Measurements from ENCODE around the gene TOM1L2.
"Not testable (repeated sequence)": the region's sequence is repeated elsewhere in the genome, so short reads cannot be mapped to it uniquely, and the experiment has no call there.

TOM1L2 gene

DNA sequence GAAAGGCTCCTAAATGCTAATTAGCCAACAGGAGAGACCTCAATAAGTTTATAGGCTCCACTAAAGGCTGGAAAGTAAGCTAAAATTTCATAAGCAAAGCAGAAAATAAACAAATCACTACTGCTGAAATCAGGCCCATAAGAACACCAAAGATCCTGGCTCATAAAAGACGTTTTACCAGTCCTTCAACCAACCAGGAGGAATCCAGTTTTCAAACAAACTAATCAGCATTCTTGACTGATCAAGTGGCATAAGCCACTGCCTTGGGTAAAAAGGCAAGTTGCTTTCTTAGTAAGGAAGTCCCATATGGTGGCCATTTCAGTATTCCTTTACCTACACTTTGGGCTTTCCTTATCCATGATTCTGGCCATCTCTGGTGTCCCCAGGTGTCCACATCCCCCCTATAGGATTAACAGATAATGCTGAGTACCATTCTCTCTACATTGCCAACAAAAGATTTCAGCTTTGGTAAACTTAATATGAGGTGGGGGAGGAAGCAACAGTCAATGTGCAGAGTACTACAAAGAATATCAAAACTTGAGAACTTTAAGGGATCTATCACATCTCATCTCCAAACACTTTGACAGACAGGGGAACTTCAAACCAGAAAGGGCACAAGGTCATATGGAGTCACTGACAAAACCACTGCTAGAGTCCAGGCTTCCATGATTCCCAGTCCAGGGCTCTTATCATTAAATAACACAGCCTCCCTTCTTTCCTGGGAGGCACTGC is 1.3 kb downstream of the TOM1L2 start:
- DNase-seq = no peak

DNA sequence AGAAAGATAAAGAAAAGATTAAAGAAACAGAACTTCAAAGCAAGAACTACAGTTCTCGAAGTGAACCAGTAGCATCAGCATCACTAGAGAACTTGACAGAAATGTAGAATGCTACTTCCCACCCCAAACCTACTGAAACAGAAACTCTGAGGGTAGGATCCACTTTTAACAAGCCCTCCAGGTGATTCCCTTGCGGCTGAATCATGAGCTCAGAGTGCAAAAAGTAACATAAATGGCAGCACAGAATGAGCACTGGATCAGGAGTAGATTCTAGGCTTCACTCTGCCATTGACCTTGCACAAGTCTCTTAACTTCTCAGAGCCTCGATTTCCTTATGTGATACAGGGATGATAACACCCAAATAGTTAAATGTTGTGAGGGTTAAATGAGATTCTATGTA is 5.8 kb downstream of the TOM1L2 start:
- no peak for DNase-seq

DNA sequence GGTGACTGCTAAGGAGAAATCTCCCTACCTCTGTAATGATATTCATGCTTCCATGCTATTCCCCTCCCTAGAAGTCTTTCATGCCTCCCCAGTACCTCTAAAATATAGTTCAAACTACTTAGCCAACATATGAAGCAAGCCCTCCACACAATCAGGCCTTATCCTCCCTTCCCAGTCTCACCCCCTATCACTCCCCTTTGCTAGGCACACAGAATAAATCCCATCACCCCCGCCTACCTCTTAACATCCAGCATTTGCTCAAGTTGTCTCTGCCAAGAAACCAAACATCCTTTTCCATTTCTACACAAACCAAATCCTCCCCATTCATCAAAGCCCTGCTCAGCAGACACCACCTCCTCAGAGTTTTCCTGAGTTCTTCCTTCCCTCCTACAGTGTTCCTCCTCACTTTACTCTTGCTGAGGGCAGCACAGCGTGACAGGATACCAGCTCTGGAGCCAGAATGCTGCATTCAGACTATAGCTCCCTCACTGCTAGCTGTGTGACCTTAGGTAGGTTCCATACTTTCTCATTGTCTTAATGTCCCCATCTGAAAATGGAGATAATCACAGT is 7.0 kb downstream of the TOM1L2 start:
- no peak for DNase-seq

DNA sequence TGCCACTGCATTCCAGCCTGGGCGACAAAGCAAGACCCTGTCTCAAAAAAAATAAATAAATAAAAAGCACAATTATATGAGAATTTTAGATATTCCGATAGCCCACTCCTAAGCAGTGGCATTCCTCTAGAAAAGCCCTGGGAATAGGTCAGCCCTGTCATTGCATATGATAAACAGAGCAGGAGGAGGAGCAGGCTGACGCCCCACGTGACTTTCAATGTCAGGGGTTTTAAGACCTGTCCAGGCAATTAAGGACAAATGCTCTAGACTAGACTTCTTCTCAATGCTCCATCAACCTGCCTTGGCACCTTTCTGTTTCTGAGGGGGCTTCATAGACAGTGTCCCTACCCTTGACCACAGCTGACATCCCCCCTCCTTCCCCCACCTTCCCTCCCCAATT is 7.5 kb downstream of the TOM1L2 start:
- no peak for DNase-seq

DNA sequence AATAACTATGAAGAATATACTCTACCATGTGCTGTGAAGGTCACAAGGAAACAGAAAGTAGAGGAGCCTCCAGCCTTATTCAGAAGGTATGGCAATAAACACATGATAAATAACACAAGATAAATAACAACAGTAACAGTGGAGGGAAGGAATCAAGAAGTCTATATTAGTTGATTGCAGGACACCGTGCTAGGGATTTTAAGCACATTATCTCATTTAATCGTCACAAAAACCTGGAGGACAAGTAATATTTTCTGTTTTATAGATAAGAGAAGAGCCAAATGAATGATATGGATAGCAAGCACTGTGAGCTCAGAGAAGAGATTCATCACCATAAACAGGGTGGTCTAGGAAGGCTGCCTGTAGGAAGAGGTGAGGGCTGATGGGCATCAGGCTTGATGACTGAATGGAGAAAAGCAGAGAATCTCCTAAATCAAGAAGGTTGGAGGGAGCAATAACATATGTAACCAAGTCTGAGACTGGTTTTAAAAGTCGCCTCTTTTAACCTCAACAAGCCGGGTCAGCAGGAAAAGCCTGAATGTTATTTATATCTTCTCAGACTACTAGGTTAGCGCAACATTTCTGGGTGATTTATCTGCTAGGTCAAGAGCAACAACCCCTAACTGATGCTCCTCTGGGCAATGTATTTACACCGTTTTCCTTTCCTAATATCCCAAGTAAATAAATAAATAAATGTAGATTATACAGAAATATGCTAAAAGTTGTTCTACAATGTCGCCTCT is 8.3 kb downstream of the TOM1L2 start:
- DNase-seq = no peak

DNA sequence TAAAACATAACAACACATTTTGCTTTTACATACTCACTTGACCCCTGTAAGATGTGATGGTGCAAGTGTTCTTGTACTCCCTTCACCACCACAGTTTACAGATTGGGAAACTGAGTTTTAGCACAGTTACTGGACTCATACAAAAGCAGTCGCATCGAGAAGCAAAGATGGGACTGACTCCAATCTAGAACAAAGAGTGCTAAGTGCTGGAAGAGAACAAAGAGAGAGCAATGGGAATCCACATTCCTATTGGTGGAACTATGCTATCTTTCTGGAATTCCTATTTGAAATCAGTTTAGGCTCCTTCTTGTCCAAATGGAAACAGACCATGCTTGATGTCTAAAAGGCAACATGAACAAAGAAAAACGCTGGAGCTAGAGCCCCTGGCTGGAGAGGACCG is 9.1 kb downstream of the TOM1L2 start:
- DNase-seq = no peak

DNA sequence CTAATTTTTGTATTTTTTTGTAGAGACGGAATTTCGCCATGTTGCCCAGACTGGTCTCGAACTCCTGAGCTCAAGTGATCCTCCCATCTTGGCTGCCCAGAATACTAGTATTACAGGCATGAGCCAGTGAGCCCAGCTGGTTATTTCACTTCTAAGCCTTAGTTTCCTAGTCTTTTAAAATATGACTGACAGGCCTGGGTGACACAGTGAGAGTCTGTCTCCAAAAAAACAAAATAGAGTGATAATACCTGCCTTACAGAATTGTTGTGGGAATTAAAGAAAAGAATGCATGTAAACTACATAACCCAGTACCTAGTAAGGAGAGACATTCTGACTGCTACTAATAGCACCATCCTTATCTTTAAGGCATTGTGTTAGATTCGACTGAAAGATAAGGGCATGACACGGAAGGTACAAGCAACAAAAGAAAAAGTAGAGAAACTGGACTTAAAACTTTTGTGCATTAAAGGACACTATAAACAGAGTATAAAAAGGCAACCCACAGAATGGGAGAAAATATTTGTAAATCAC is 11.6 kb downstream of the TOM1L2 start:
- DNase-seq = no peak

DNA sequence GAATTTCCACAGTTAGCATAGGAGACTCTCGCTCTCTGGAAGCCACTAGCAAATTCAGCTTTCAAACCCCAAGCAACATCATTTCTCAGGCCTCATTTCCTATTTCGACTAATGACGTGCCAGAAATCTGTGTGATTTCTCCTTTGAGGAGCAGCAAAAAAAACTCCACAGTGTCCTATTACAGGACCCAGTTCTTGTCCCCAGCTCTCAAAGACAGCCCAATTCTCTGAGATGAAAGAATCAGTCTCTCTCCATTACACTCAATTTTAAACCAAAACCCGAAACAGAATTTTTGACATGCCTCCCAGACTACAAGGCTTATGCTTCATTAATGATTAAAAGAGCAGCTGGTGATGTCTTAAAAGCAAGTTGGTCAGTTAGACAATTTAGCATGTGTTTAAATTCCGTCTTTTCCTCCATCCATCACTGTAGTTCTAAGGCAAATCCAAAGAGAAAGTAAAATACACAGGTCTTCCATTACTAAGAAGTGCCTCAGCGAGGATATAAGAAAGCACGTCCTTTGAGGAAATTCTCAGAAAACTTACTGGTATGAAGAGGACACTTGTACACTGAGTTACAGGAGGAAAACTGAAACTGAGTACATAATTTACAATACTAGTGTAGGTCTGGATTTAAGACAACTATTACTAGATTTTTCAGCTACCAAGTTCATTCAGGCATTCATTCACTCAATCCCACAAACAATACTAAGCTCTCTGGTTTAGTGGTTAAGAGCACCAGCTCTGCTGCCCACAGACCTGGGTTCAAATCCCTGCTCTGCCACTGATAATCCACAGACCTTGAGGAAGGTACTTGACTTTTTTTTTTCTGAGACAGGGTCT is 12.5 kb downstream of the TOM1L2 start:
- no peak for DNase-seq

DNA sequence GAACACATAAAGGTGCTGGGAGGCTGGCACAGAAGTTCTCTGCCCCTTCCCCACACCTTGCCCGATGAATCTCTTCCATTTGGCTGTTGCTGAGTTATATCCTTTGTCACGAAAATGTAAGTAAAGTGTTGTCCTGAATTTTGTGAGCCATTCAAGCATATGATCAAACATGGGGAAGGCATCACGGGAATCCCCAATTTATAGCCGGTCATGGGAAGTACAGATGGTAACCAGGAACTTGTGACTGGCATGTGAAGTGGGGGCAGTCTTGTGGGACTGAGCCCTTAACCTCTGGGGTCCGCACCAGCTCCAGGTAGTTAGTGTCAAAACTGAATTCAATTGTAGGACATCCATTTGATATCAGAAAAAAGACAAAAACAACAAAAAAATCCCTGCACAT is 13.2 kb downstream of the TOM1L2 start:
- no peak for DNase-seq

DNA sequence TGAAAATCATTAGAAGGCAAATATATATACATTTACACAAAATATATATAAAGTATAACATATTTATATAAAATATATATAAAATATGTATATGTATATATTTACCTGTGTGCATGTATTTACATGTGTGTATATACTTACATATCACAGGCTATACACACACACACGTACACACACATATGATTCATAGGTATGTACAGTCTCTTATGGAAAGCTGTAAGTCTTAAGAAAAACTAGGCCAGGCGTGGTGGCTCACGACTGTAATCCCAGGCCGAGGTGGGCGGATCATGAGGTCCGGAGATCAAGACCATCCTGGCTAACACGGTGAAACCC is 14.7 kb downstream of the TOM1L2 start:
- DNase-seq = no peak

DNA sequence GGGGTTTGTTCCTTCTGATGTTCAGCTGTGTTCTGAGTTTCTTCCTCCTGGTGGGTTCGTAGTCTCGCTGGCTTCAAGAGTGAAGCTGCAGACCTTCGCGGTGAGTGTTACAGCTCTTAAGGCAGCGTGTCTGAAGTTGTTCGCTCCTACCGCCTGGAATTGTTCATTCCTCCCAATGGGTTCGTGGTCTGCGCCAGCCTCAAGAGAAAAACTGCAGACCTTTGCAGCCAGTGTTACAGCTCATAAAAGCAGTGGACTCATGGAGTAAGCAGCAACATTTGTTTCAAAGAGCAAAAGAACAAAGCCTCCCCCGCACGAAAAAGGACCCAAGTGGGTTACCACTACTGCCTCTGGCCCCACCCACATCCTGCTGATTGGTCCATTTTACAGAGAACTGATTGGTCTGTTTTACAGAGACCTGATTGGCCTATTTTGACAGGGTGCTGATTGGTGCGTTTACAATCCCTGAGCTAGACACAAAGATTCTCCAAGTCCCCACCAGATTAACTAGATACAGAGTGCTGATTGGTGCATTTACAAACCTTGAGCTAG is 16.3 kb downstream of the TOM1L2 start:
- DNase-seq = not testable (repeated sequence)

DNA sequence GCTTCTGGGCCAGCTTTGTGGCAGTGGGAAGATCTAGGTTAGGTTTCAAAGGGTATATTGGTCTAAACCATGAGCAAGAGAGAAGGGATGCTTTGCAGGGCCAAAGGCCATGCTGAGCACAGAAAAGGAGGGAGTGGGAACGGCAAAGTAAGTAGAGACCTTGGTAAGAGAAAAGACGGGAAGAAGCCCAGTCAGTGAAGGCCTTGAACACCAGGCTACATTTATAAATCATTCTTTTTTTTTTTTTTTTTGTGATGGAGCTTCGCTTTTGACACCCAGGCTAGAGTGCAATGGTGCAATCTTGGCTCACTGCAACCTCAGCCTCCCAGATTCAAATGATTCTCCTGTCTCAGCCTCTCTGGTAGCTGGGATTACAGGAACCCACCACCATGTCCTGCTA is 18.1 kb downstream of the TOM1L2 start:
- DNase-seq = no peak

DNA sequence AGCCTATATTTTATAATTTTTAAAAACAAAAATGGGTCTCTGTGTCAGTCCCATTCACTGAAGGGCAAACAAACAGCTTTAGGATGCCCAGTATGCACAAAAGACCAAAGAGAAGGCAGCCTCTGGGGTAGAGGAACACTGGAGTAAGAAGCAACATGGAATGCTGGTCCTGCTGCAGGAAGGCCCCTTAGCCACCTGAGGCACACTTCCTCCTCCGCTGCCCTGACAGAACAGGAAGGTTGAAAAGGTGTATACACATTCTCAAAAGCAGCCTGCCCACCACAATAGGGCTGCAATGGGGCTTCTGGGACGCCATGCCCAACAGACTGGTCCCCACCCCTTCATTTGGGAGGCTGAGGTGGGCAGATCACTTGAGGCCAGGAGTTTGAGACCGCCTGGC is 19.5 kb downstream of the TOM1L2 start:
- no peak for DNase-seq

DNA sequence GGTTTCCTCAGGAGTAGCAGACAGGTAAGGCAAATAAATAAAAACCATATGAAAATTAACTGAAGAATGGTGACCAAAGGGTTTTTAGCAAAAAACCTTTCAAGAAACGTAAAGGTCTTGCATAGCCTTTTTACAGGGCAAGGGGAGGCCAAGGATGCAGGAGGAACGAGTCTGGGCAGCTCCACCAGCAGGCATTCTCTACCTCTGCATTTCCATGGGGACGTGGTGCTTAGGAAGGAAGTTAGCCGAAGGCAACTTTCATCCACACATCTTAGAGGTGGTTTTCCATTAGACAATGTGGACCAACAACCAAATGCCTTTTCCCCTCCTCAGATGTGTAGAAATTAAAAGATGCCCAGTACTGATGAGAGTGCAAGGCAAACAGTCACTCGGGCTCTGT is 20.7 kb downstream of the TOM1L2 start:
- DNase-seq = no peak

DNA sequence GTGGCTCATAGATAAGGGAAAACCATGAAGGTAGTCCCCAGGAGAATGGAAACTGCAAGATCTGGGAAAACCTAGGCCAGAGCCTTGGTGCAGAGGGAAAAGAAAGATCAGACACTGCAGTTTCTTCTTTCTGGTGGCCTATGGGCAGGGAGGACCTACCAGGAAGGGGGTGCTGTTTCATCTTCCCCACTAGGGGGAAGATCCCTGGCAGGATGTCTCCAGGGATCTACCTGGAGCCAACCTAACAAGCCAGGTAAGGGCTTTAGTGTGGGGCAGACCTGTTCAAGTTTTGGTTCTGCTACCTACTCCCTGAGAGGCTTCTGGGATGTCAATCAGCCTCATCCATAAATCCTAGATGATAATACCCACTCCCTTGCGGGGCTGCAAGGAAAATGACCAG is 21.4 kb downstream of the TOM1L2 start:
- no peak for DNase-seq

DNA sequence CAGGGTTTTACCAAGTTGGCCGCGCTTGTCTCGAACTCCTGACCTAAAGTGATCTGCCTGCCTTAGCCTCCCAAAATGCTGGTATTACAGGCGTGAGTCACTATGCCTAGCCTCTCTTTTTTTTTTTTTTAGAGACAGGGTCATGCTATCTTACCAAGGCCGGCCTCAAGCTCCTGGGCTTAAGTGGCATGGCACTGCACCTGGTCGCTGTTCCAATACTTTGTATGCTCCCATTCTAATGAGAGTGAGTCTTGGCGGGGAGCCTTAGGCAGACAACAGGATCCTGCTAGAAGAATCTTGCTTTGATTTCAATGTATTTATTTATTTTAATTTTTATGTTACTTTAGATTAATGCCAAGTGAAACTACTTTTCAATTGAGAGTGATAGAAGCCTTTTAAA is 21.9 kb downstream of the TOM1L2 start:
- no peak for DNase-seq

DNA sequence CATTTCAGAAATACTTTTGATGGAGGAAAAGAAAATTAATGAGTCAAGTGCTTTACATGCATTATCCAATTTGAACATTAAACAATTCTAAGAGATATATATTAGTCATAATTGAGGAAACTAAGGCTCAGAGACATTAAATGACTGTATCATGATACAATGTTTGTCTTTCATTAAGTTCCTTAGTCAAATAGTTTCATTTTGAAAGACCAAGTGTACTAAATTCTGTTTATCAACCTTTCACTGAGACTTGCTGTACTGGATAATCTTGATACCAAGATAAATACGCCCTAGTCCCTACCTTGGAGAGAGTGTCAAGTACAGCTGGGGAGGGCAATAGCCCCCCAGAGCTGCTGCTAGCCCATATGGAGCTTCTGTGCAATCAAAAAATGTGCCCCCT is 24.2 kb downstream of the TOM1L2 start:
- no peak for DNase-seq

DNA sequence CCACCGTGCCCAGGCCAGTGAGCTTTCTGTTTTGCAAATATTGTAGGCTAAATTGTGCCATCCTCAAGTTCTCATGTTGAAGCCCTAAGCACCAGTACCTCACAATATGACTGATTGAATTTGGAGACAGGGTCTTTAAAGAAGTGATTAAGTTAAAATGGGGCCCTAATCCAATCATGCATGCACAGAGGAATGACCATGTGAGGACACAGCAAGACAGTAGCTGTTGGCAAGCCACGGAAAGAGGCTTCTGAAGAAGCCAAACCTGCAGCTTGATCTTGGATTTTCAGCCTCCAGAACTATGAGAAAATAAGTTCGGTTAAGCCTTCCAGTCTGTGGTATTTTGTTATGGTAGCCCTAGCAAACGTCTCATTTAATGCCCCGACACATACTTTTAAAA is 24.9 kb downstream of the TOM1L2 start:
- DNase-seq = no peak

DNA sequence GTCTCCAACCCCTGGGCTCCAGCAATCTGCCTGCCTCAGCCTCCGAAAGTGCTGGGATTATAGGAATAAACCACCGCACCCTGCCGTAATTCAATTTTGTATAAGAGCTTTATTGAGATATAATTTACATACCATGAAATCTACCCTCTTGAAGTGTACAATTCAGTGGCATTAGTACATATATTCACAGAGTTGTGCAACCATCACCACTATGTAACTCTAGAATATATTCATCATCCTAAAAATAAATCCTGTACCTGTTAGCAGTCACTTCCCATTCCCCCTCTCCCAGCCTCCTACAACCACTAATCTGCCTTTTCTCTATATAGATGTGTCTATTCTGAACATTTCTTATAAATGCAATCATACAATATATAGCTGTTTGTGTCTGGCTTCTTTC is 26.1 kb downstream of the TOM1L2 start:
- no peak for DNase-seq

DNA sequence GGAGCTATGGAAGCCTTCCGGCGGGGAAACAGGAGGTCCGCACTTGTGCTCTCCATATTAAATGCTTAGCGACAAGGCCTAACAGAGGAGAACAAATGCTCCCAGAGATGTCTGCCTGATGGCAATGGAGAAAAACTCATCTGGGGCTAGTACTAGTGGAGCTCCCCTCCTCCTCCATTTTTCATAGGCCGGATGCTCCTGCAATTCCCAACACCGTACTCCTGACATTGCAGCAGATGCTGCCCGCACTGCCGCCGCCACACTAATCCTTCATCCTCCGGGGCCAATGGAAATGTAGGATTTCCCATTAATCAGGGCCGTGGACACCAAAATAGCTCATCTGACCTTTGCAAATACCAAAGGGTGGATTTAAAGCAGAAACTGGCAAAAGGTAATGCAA is 27.5 kb downstream of the TOM1L2 start:
- no peak for DNase-seq

DNA sequence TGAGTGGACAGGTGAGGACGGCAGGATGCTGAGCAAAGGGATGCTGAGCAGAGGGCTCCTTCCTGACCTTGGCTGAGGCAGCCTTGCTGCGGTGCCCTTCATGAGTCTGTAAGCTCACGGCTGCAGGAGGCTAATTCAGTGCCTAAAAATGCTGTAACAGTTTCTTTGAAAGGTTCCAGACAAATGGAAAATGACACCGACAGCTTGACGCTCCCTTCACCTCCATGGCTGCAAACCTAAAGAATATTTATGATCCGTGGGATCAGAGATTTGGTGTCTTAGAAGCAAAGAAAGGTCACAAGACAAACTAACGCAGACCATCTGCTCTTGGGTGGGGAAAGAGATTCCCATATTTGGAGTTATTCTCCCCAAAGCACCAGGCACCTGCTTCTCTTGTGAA is 28.0 kb downstream of the TOM1L2 start:
- no peak for DNase-seq

DNA sequence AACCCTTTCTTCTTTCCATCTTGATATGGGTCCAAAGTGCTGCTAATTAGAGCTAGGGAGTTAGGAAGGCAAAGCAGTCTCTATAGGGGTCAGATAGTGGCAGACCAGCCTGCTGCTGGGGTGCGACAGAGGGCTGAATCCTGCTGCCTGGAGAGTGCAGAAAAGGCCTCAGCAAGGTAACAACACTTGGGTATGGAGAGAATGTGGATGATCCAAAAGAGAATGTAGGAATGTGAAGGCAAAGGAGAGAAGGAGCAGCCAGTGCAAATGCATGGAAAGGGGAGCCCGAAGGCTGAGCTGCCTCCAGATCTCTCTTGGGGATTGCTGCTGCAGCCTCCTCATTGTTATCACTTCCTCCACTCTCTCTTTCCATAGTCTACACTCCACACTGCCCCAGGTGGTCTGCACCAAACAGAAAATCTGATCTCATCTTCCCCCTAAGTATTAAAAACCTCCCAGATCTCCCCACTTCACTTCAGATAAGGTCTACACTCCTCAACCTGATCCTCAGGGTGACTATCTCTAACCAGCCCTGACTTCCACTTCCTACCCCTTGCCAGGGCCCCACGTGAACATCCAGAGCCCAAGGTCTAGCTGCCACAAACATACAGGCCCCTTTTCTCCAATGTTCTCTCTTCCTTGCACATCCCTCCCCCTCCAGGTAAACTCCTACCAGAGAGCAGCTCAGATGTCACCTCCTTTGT is 28.8 kb downstream of the TOM1L2 start:
- DNase-seq = no peak

All from activated CD4-positive, CD25-positive, alpha-beta regulatory T cell (primary cell).